Neuronal stem cell (in vitro differentiated cells): Measurements from ENCODE around the gene GPBAR1. TPM values are rescaled to one million over a fixed set of nuclear protein-coding genes. Genes with fewer than 3 reads are reported as not detected.

ENCODE experiments used
- DNase-seq: peaks from one replicate; pipeline ENCODE4 v3.0.0-alpha.2; 2013; ENCODE audit warnings: low spot score
- H2AFZ ChIP-seq: one replicate; pipeline ENCODE4 v1.6.1; 2013; ENCODE audit warnings: mild to moderate bottlenecking, low read length, inconsistent platforms
- H2AK5ac ChIP-seq: 2 replicates; pipeline ENCODE4 v1.6.1; 2013; ENCODE audit warnings: low read depth, mild to moderate bottlenecking, inconsistent platforms, low read length, moderate library complexity, mixed read lengths
- H2BK120ac ChIP-seq: 2 replicates; pipeline ENCODE4 v1.6.1; 2013; ENCODE audit warnings: low read depth, mild to moderate bottlenecking, inconsistent platforms, low read length, moderate library complexity, mixed read lengths
- H2BK12ac ChIP-seq: one replicate; pipeline ENCODE4 v1.6.1; 2013; ENCODE audit warnings: low read length, inconsistent platforms
- H2BK15ac ChIP-seq: 2 replicates; pipeline ENCODE4 v1.6.1; 2013; ENCODE audit warnings: mild to moderate bottlenecking, low read length, inconsistent platforms, mixed read lengths
- H2BK5ac ChIP-seq: one replicate; pipeline ENCODE4 v1.6.1; 2013; ENCODE audit warnings: inconsistent platforms, mild to moderate bottlenecking, low read length, moderate library complexity
- H3K14ac ChIP-seq: one replicate; pipeline ENCODE4 v1.6.1; 2013; ENCODE audit warnings: low read length, inconsistent platforms
- H3K18ac ChIP-seq: 2 replicates; pipeline ENCODE4 v1.6.1; 2013; ENCODE audit warnings: low read length, inconsistent platforms
- H3K23ac ChIP-seq: 2 replicates; pipeline ENCODE4 v1.6.1; 2013; ENCODE audit warnings: low read depth, mild to moderate bottlenecking, mixed read lengths, low read length, inconsistent platforms; ENCODE audit not compliant: poor library complexity
- H3K27ac ChIP-seq: replicated peaks from 3 replicates; pipeline ENCODE4 v1.5.1; 2013; ENCODE audit warnings: low read length, inconsistent platforms
- H3K27me3 ChIP-seq, 3 experiments: 2 replicates each; pipeline ENCODE4 v1.6.1; 2013; ENCODE audit warnings: low read length in 3 of 3, mild to moderate bottlenecking in 2 of 3, inconsistent platforms in 1 of 3, low read depth in 1 of 3, mixed read lengths in 1 of 3, moderate library complexity in 1 of 3; ENCODE audit not compliant: control insufficient read depth in 3 of 3, insufficient read depth in 3 of 3
- H3K36me3 ChIP-seq, 2 donors: replicated peaks in 1 of 2; 2 replicates each; pipeline ENCODE4 v1.6.1; 2013; ENCODE audit warnings: low read length in 2 of 2; ENCODE audit not compliant: control insufficient read depth in 2 of 2, insufficient read depth in 2 of 2
- H3K4ac ChIP-seq: 2 replicates; pipeline ENCODE4 v1.6.1; 2013; ENCODE audit warnings: inconsistent platforms, mild to moderate bottlenecking, low read length, moderate library complexity
- H3K4me1 ChIP-seq, 2 donors: 1 replicate in 1 of 2; 2 replicates in 1 of 2; pipeline ENCODE4 v1.6.1; 2013; ENCODE audit warnings: low read length in 2 of 2, low read depth in 1 of 2; ENCODE audit not compliant: control insufficient read depth in 2 of 2, insufficient read depth in 1 of 2
- H3K4me2 ChIP-seq: one replicate; pipeline ENCODE4 v1.6.1; 2013; ENCODE audit warnings: mild to moderate bottlenecking, low read length, inconsistent platforms; ENCODE audit not compliant: insufficient read depth, poor library complexity, severe bottlenecking
- H3K4me3 ChIP-seq, 2 donors: 2 replicates each; pipeline ENCODE4 v1.5.1; 2013; ENCODE audit warnings: low read length in 2 of 2, mild to moderate bottlenecking in 2 of 2, inconsistent platforms in 1 of 2, moderate library complexity in 1 of 2
- H3K79me1 ChIP-seq: one replicate; pipeline ENCODE4 v1.6.1; 2013; ENCODE audit warnings: low read depth, mild to moderate bottlenecking, inconsistent platforms, low read length, moderate library complexity
- H3K9ac ChIP-seq: one replicate; pipeline ENCODE4 v1.6.1; 2013; ENCODE audit warnings: mild to moderate bottlenecking, low read depth, low read length, inconsistent platforms; ENCODE audit not compliant: poor library complexity
- H3K9me3 ChIP-seq, 2 donors: replicated peaks in 1 of 2; 2 replicates each; pipeline versions ENCODE3 to v1.6.1; 2013; ENCODE audit warnings: low read length in 2 of 2, mild to moderate bottlenecking in 2 of 2, inconsistent platforms in 1 of 2, low read depth in 1 of 2, mixed read lengths in 1 of 2, moderate library complexity in 1 of 2; ENCODE audit not compliant: control insufficient read depth in 2 of 2, insufficient read depth in 1 of 2
- H4K8ac ChIP-seq: one replicate; pipeline ENCODE4 v1.6.1; 2013; ENCODE audit warnings: low read depth, mild to moderate bottlenecking, inconsistent platforms, low read length, moderate library complexity
- H4K91ac ChIP-seq: one replicate; pipeline ENCODE4 v1.6.1; 2013; ENCODE audit warnings: low read length, low read depth, mild to moderate bottlenecking, inconsistent platforms; ENCODE audit not compliant: poor library complexity
- WGBS, 2 donors: extraction: QIAGEN DNeasy Blood & Tissue Kit; methylation state at CpG; one replicate each; pipeline ENCODE4 v1.1.7; 2013; ENCODE audit warnings: missing lambda C conversion rate in 2 of 2, mixed read lengths in 1 of 2; ENCODE audit not compliant: insufficient read length in 2 of 2, insufficient replicate concordance in 1 of 2; ENCODE audit errors: extremely low coverage in 2 of 2; 5-methylcytosine and 5-hydroxymethylcytosine counted together
- polyA plus RNA-seq, 2 experiments: library from polyadenylated mRNA; stranded (reverse); fragments of 200-250 nt; gene quantifications; one replicate each; pipeline ENCODE4 v1.2.3, GENCODE V29; 2013

GPBAR1 gene
- polyA plus RNA-seq (2013, experiment 1 of 2) = 0.46 TPM
- 0.44 TPM for polyA plus RNA-seq (2013, experiment 2 of 2)

- no peak within 1 kb of the TSS for H3K4ac ChIP-seq
- no peak within 1 kb of the TSS for H3K4me2 ChIP-seq
- no CpG with 5 or more reads among the region's 10 CpGs for WGBS, 2 donors
Observed at GRCh38 chr2:218260742-218261422, at the start of gene GPBAR1. GPBAR1 (plus strand) TSS chr2:218261015; CDS start chr2:218262725, 1,710 bp downstream.

GRCh38 chr2:218214116-218214515 lies 46.7 kb upstream of the GPBAR1 start:
- no peak overlapping the region for H3K4me3 ChIP-seq
- H3K4me1 ChIP-seq = peaks cover 0 to 4% of the 10 kb centered on the region in 2 donors
- DNase-seq = no peak
- no peak overlapping the region for H3K4ac ChIP-seq
- no peak overlapping the region for H4K91ac ChIP-seq
- H2BK120ac ChIP-seq = no peak overlapping the region
- H3K18ac ChIP-seq = no peak overlapping the region
- no peak overlapping the region for H2BK5ac ChIP-seq
- H3K27ac ChIP-seq = no peak overlapping the region
- WGBS, 2 donors = no CpG with 5 or more reads among the region's 1 CpG
- no peak overlapping the region for H3K23ac ChIP-seq
- H3K9ac ChIP-seq = no peak overlapping the region
- H2BK15ac ChIP-seq = no peak overlapping the region
- no peak overlapping the region for H2AK5ac ChIP-seq
- peaks cover 0 to 2% of the 10 kb centered on the region in 2 donors for H3K9me3 ChIP-seq
- H2BK12ac ChIP-seq = no peak overlapping the region
- H3K4me2 ChIP-seq = no peak overlapping the region
- H3K14ac ChIP-seq = no peak overlapping the region
- peaks cover 5% of the 10 kb centered on the region for H3K79me1 ChIP-seq
- H3K36me3 ChIP-seq = peaks cover 0 to under 1% of the 10 kb centered on the region in 2 donors
- no peaks in the 10 kb centered on the region for H3K27me3 ChIP-seq
- H2AFZ ChIP-seq = no peak overlapping the region
- H4K8ac ChIP-seq = no peak overlapping the region

More at GRCh38 chr2:218260742-218261422, at the start of gene GPBAR1:
- H3K9ac ChIP-seq = peak within 1 kb of the TSS; percentile 51
- H3K36me3 ChIP-seq = peaks cover 15 to 40% of the 10 kb centered on the region in 2 donors
- H3K79me1 ChIP-seq = no peaks in the 10 kb centered on the region
- H3K4me1 ChIP-seq = peaks cover 15 to 24% of the 10 kb centered on the region in 2 donors
- peaks cover 0 to 2% of the 10 kb centered on the region in 2 donors for H3K9me3 ChIP-seq
- DNase-seq = no peak
- H4K8ac ChIP-seq = no peak within 1 kb of the TSS
- H2BK15ac ChIP-seq = no peak within 1 kb of the TSS
- H2BK12ac ChIP-seq = no peak within 1 kb of the TSS
- no peak within 1 kb of the TSS for H2AK5ac ChIP-seq
- no peak within 1 kb of the TSS for H2BK5ac ChIP-seq
- no peak within 1 kb of the TSS for H3K14ac ChIP-seq
- H3K4me3 ChIP-seq = no peak within 1 kb of the TSS
- H2BK120ac ChIP-seq = peak within 1 kb of the TSS; percentile 7
- H2AFZ ChIP-seq = peak within 1 kb of the TSS; percentile 56
- H3K27me3 ChIP-seq = peaks cover 0 to 2% (median 0%) of the 10 kb centered on the region in 3 experiments
- H3K23ac ChIP-seq = peak within 1 kb of the TSS; percentile 69
- no peak within 1 kb of the TSS for H3K27ac ChIP-seq
- H4K91ac ChIP-seq = no peak within 1 kb of the TSS
- H3K18ac ChIP-seq = peak within 1 kb of the TSS; percentile 62

- H3K9me3 ChIP-seq = no peaks in the 10 kb centered on the region
- no peak for DNase-seq
- no peak overlapping the region for H2BK15ac ChIP-seq
- peak overlapping the region; percentile 70 for H3K4me2 ChIP-seq
- H3K4me1 ChIP-seq = peaks cover 2 to 4% of the 10 kb centered on the region in 2 donors
- H3K27me3 ChIP-seq = no peaks in the 10 kb centered on the region
- peak overlapping the region; percentile 91 for H2AFZ ChIP-seq
- no peak overlapping the region for H3K9ac ChIP-seq
- H3K4me3 ChIP-seq = peak overlapping the region; percentile 90 to 100
- no peak overlapping the region for H3K27ac ChIP-seq
- WGBS, 2 donors = no CpG with 5 or more reads among the region's 9 CpGs
- no peak overlapping the region for H3K4ac ChIP-seq
- no peak overlapping the region for H3K18ac ChIP-seq
- H3K14ac ChIP-seq = no peak overlapping the region
- no peak overlapping the region for H3K23ac ChIP-seq
- H2BK12ac ChIP-seq = no peak overlapping the region
- H4K8ac ChIP-seq = peak overlapping the region; percentile 67
- no peak overlapping the region for H2BK120ac ChIP-seq
- no peak overlapping the region for H2AK5ac ChIP-seq
- peaks cover 0 to 22% of the 10 kb centered on the region in 2 donors for H3K36me3 ChIP-seq
- H4K91ac ChIP-seq = no peak overlapping the region
- H3K79me1 ChIP-seq = peaks cover 7% of the 10 kb centered on the region
- no peak overlapping the region for H2BK5ac ChIP-seq
Observed at GRCh38 chr2:218216336-218216673, 44.5 kb upstream of the GPBAR1 start.

GRCh38 chr2:218216674-218217359 lies 44.0 kb upstream of the GPBAR1 start, which contains the start of gene ARPC2:
ARPC2 (plus strand) TSS chr2:218217189; CDS start chr2:218217471, 282 bp downstream.
- Histone ChIP-seq H3K4me1 (peaks cover 2 to 4% of the 10 kb centered on the region in 2 donors), H3K9me3 (no peaks in the 10 kb centered on the region), H3K36me3 (peaks cover 0 to 27% of the 10 kb centered on the region in 2 donors), H3K27me3 (no peaks in the 10 kb centered on the region), H4K91ac (no peak within 1 kb of the TSS), H3K9ac (peak within 1 kb of the TSS; percentile 95), H4K8ac (peak within 1 kb of the TSS; percentile 67), H2BK12ac (no peak within 1 kb of the TSS), H3K4me2 (peak within 1 kb of the TSS; percentile 70), H2AK5ac (peak within 1 kb of the TSS; percentile 93), H2BK5ac (peak within 1 kb of the TSS; percentile 96), H3K23ac (peak within 1 kb of the TSS; percentile 90), H3K4ac (no peak within 1 kb of the TSS), H2BK120ac (no peak within 1 kb of the TSS), H3K27ac (peak within 1 kb of the TSS; percentile 52), H3K79me1 (peaks cover 7% of the 10 kb centered on the region), H2BK15ac (no peak within 1 kb of the TSS), H2AFZ (peak within 1 kb of the TSS; percentile 91), H3K14ac (peak within 1 kb of the TSS; percentile 84), H3K18ac (peak within 1 kb of the TSS; percentile 97), H3K4me3 (peak within 1 kb of the TSS; percentile 90 to 100)
- peak; percentile 87 for DNase-seq
- no CpG with 5 or more reads among the region's 60 CpGs for WGBS, 2 donors
